GM19463 (cell line): Measurements from ENCODE around the gene POU3F3.

Experiments used
- ATAC-seq: cut with Tn5 transposase; IDR thresholded peaks from one replicate; pipeline ENCODE4 v1.9.1; 2021; ENCODE audit warnings: mild to moderate bottlenecking, moderate library complexity; ENCODE audit not compliant: unreplicated experiment

POU3F3 gene

DNA sequence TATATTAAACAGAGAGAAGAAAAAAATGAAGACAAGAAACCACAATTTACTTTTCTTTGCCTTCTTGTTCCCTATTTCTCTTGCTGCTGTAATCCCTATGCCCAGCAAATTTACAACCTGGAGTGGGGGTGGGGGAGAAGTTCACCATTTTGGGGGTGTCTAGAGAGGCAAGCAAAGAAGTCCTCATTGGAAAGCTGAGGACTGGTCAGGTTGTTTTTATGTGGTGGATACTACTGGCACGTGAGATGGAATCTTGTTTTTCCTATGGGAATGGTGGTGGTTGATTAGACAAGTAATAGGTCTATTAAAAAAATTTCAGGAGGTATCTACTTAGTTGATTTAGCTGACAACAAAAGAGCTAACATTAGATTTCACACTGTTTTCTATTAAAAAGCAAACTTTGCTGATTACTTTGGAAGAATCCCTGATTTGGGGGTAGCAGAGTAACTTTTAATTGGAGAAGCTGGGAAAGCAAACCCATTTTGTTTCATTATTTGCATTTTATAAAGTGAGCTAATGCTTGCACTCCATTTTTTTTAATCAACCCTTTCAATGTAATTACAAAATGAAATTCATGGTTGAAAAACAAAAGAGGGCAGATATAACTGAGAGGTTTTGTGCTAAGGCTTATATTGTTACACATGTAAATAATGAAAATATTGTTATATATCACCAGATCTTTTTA, 6.0 kb downstream of the POU3F3 start:
- no peak for ATAC-seq

DNA sequence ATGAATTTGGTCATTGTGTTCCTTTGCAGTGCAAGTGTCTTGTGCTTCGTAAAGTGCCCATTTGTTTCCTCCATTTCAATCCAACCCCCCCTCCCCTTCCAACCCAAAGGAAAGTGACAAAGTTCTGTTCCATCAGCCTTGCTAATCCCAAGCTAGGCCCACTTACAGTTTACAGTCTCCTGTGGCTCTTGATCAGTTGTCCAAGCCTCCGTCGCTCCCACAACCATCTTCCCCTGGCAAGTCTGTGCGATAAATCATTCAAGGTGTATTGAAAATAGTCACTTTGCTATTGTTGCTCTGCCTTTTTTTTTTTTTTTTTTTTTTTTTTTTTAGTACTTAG, 6.5 kb downstream of the POU3F3 start:
- no peak for ATAC-seq

DNA sequence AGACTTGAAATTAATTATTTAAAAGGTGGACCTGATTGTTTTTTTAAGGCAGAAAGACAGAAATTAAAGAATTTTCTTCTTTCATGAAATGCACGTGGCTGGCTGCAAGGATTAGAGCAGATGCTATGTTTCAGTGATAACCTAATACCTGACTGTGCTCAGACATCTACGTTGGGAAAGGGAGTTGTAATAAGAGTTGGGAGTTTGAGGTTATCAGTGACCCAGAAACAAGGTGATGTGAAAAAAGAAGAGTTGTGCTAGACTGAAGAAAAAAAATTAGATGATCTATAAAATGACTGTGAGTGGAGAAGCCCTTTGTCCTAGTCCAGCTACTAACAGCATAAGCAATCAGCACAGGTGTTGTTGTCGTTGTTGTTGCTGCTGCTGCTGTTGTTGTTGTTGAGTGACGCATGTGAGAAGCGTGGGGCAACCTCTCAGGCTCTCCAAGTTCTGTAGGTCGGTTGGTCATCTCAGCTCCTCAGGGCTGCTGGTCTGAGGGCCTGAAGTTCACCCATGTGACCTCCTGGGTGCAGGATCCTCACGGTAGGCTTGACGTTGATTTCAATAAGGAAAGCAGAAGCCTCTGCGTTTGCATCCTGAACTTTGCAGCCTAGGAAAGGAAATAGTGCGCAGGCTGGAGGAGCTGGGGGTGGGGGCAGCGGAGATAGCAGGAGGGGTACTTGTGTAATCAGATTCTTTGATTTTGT, 7.6 kb downstream of the POU3F3 start:
- no peak for ATAC-seq

DNA sequence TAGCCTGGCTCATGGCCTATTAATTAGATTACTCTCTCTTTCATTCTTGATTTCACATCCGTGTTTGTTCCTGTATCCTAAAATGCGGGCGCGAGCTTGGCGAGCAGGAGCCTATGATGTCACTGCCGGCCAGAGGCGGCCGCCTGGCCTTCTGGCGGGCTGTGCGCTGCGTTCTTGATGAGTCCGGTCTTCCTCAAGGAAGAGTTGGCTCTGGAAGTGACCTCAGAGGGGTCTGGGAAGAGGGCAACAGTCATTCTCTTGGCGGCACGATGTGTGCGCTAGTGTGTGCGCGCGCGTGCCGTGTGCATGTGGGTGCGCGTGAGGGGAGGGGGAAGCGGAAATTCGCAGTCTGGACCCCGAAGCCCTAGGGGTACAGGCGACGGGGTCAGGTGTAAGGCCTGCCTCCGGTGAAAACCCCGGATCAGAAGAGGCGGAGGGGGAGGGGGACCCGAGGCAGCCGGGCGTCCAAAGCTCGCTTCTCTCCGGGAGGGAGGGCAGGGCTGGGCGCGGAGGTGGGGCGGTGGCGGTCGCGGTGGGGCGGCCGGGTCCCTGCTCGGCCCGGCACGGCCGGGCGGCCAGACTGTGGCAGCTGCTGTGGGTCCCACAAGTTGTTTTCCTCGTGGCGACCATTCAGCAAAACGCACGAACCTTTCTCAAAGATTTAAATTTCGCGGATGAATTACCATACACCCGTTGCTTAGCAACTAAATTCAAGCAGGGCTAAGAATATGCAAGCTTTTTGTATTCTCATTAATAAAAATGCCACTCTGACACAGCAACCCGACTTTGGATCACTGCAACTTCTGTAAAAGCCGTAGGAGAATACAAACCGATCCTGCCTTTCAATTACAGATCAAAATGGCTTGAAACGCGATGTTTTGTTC, 8.4 kb downstream of the POU3F3 start:
- ATAC-seq: no peak

DNA sequence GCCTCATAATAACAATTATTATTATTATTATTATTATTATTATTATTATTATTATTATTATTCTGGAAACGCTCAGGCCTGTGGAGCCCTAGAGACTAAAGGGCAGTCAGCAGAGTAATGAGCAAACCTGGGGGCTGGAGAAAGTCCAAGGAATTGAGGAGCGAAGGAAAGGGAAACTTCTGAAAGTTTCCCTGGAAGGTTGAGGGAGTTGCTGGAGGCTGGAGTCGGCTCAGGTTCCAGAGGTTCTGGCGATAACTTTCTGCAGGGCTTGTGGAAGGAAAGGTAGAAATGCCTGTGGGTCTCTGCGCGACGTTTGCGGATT, 9.2 kb downstream of the POU3F3 start:
- no peak for ATAC-seq

DNA sequence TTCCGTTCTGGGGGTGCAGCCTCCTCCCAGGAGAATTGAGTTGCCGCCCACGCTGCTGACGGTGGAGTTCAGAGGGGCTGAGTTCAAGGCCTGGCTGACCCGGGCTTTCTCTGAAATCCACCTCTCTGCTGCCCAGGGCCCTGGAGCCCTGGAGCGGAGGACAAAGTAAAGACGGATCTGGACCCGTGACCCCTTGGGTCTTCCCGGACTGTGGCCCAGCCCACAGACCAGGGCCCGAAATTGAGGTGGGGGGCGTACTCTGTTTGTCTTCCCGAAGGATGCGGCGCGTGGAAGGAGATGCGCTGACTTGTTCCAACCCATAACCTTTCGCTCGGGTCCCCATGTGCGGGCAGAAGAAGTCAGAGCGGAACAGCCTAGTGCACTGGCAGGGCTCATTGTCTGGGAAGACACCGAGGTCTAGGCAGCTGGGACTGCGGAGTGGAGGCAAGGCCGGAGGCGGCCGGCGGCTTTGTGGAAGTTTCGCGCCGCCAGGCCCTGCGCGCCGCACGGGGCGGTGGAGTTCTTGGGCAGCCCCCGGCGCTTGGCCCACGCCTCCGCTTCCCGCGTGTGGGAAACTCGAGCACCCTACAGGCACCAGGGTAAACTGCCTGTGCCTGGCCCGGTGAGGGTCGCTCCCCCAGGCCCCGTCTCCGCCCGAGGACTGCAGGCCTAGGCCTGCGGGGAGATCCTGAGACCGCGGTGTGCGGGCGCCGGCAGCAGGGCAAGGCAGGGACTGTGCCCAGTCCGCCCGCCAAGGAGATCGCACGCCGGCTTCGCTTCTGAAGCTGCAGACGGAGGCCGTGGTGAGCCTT, 9.8 kb downstream of the POU3F3 start:
- no peak for ATAC-seq

DNA sequence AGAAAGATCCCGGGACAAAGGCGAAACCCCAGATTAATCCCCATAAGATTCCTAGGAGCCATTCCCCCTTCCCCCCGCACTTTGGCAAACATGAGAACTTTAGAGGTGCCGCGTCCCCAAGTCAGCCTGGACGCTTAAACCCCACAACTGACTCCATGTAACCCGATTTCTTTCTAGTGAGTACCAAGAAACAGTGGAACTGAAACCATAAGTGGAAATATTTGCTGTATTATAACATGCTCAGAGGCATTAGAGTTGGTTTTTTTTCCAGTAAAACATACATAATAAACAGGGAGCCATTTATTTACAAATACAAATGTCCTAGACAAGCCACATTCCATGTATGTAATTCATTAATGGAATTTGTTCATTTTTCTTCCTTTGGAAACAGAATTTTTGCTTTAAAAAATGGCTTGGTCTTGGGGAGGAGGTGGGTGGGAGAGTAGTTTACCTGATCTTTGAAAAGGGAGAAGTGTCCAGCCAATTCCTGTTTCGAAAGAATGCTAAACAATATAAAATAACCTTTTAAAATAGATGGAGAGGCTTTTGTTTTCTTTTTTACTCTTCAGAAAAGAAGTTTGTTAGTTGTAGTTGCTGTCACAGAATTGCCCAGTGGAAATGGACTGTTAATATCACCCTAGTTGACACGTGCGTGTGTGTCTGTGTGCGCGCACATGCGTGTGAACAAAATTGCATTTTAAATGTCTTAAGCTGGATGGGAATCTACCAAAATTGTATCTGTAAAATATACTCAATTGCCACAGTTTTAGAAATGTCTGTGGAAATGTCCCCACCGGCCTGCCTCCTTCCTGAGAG, 10.6 kb downstream of the POU3F3 start:
- ATAC-seq: no peak

DNA sequence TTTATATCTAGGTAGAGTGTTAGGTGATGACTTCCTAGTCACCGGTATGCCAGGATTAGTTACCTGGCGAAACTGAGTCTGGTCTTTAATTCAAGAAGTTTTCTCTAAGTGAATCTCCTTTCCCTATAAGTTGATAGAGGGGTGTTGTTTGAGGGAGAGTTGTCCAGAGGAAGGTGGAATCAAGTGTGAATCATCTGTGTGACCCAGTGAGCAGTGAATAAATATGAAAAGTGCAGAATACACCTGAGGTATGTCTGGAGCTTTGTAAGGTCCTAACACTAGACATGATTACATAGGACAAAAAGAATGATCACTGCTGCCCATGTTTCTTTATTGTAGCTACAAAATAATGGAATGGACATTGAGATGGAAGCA, 11.2 kb downstream of the POU3F3 start:
- ATAC-seq: no peak

DNA sequence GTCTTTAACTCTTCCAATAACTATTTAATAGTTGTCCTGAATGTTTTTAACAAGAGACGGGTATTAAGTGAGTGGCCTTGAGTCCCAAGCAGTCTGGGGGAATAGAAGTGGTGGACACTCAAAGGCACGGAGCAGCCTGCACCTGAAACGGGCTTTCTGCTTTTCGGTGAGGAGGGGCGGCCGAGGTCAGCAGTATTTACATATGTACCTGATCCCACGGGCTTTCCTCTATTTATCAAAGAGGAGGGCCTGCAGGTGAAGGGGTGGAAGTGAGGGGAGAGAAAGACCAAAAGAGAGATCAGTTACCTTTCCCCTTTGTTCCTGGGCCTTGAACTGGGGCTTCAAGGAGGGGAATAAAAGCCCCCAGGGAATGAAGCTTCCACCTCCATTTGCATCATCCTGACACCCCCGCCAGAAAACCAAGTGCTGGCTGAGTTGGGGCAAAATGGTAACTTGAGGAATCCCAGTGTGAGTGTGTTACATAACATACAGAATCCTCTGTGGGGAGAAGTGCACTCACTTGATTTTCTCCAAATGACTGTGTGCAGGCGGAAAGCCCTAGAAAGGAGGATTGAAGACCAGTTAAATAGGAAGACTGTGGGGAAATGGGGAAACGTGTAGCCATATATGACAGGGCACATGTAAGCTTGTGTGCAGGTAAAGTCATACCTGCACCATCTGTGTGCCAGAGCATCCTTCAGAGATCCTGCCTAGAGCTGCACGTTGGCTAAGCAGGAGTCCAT, 12.4 kb downstream of the POU3F3 start:
- no peak for ATAC-seq

DNA sequence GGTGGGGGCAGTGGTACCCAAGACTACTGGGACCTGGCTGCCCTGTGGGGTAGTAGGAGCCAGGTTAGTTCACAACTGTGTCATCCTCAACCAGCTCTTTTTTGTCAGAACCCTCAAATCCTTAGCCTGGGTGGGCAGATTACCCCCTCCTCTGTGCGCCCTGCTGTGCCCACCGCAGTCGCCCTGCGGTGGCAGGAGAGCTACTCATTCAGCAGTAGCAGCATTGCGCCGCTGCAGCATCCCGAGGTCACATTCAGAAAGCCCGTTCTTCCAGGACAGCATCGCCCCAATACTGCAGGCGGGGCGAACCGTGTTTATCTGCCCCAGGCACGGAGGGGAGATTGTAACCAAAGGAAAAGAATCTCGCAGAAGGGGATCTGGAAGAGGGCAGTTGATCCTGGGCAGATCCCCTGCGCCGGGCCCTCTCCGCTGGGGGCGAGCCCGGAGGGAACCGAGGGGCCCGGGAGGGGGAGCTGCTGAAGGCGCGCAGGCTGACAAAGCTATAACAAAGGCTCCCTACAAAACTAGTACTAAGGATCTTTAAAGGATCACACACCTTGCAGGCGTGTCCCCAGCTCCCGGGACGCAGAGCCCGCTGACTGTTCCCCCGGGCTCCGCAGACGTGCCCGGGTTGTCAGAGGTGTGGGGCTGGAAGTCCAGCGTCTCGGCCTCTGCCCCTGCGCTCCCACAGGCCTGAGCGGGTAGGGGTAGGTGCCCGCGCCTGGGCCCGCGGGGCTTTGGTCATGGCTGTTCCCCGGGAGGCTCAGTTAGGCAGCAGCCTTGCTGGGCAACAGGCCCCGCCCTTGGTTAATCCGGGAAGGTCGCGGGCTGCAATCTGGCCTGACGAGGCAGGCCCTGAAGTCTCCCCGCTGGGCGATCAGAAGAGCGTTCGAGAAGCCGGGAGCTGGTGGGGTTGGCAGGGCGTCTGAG, 13.2 kb downstream of the POU3F3 start:
- no peak for ATAC-seq

DNA sequence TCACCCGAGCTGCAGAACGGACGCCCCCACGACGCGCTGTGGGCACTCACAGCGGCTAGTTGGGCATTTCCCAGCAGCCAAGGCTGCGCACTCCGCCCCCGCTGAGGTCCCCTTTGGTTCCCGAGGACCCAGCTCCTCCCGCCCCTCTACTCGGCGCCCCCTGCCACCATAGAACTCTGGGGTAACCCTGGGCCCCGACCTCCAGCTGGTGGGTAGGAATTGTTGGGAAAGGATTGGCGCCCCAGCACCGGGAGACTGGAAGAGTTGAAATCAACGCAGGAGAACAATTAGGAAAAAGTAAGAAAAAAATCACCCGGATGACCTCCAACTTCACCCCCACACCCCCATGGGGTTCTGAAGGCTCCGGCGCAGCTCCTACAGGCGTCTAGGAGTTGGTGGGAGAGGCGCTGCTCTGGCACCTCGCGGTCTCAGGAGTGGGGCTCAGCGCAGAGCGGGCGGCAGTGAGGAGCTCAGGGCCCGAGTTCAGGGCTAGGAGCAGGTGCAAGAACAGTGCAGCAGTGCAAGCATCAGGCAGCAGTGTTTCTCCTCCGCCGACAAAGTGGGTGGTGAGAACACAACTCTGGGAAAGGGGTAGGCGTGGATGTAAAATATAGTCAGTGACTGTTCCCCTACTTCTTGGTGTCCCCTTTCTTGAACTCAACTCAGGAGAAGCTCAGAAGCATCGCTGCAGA, 14.0 kb downstream of the POU3F3 start:
- no peak for ATAC-seq

DNA sequence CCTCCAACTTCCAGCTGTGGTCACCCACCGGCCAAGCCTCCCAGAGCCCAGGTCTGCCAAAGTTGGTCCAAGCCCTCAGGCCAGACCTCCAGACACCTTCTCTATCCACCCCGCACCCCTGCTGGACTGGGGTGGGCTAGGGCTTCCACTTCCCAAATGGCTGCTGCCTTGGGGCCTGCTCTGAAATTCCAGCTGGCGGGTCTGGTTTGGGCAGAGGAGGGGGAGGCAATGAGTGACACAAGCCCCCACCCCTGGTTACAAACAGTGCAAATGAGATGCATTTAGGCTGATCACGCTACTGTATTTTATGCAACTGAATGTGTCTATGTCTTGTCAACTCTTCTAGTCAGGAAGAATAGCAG, 14.6 kb downstream of the POU3F3 start:
- no peak for ATAC-seq

DNA sequence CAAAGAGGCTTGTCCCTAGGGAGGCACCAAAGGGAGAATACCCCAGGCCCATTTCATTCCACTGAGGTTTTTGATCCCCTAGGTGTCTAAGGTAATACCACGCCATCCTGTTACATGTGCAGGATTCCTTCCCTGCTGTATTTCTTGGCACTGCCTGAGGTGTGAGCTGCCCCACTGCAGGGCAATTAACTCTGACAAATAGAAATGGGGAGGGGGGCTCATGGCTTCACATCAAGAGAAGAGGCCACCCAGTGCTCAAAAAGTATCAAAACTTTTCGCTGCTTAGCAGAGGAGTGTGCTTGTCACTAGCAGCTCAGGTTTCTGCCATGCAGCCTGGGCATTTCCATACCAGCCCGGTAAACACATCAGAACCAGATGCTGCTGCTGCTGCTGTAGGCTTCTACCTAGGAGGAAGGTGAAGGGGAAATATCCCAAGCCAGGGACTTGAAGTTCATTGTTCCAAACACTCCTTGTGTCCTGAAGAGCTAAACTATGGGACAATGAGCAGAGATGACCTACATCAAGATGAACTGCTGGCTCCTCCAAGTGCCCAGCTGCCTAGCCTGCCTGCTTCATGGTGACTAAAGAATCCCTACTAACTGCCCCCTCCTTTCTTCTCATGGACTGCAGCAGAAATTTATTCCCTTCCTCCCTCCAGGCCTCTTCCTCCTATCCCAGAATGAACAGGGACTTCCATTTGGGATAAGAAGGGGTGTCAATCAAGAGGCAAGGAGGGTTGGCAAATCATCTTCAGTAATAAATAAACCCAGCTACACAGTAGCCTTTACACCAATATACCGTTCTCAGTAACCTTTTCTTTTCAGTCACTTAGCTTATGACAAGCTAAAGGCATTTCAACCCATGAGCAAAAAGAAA, 16.4 kb downstream of the POU3F3 start:
- no peak for ATAC-seq

DNA sequence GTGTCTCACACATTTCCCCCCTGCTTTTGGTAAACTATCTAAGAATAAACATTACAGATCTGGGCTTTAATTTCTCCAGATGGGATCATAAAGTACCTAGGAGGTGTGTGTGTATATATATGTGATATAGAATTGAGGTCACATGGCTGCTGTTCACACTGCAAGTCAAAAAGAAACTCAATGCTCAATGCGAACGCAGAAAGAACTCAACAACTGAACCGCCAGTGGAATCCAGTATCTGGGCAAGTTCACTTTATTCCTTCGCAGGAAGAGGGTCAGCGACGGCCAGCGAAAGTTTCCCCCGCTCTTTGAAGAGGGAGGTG, 17.7 kb downstream of the POU3F3 start:
- ATAC-seq: no peak

DNA sequence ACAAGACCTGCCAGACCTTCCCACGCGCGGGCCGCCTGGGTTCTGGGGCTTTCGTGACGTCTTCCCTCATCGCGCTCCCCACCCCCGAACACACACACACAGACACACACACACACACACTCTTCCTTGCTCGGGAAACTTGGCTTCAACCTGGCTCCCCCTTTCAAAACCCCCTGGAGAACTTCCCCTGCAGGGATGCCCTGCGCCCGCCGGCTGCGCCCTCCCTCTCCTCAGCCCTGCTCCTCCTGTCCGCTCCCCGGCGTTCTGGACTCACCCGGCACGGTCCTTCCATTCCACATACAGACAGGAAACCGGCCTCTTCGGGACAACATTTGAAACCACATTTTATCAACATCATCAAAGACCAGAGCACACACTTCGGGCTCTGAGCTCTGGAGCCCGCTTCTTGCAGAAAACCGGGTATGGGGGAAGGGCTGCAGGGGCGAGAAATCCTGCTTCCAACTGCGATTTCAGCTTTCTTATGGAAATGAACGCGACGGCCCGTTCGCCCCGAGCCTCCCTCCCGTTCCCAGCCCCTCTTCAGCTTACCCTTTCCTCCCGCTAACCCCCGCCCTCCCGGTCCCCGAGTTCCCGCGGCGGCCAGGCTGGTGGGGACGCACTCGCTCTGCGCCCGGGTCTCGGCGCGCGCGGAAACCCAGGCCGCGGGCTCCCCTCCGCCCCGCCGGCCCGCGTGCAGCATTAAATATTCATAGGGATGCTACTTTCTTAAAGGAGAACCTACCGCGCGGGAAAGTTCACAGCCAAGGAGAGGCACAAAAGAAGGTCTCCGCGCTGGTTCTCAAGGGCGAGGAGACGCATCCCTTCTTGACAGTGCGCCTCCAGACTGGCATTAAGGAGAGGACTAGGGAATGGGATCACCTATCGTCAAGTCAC, 18.3 kb downstream of the POU3F3 start:
- ATAC-seq: no peak
